K562 (cell line): ENCODE data around the gene EFCAB8. TPM values are rescaled to one million over a fixed set of nuclear protein-coding genes. Genes with fewer than 3 reads are reported as not detected.

Experiments used
- ATAC-seq: fragments of 200-7000 bp; cut with Tn5 transposase; 3 replicates; pipeline ENCODE4 v1.9.1; 2020; ENCODE audit warnings: moderate library complexity
- BruUV-seq: library from RNA; stranded (reverse); fragments of 400-500 nt; replicated peaks from 2 replicates; lab custom pipeline; 2021; lab: Mats Ljungman, UMichigan
- CTCF ChIA-PET: fragments of 300-600 bp; formaldehyde crosslinking; extraction: SDS; loops from one replicate; lab custom pipeline; 2021; ENCODE audit warnings: low intra/inter-chr PET ratio; lab: Yijun Ruan, JAX
- POLR2A ChIA-PET: fragments of 300-600, 350-650 bp; sonication (Branson Sonifier 250); formaldehyde crosslinking; extraction: SDS; loops from one replicate; lab custom pipeline; 2021; ENCODE audit warnings: antibody characterized with exemption, inconsistent platforms; lab: Yijun Ruan, JAX
- DNase-seq, 4 experiments: peaks; one replicate each; pipeline versions ENCODE4 v3.0.0 to v3.0.0-alpha.2; 2011 to 2018; ENCODE audit warnings: low spot score in 3 of 4, mixed read lengths in 3 of 4; ENCODE audit errors: extremely low read depth in 1 of 4
- FAIRE-seq: peaks from 2 replicates; lab custom pipeline; 2011; peaks lifted over from hg19 to GRCh38; lab: Jason Lieb, UNC
- H2AFZ ChIP-seq: 2 replicates; pipeline ENCODE4 v1.6.0; 2011; ENCODE audit warnings: low read depth, low read length, control low read depth, inconsistent platforms
- H3K27ac ChIP-seq: fragments of 200-600 bp; 3 replicates; pipeline ENCODE4 v1.8.0; 2011; ENCODE audit warnings: low read depth, mild to moderate bottlenecking, control low read depth, inconsistent platforms, low read length, moderate library complexity, mixed read lengths; ENCODE audit errors: extremely low read depth
- H3K27me3 ChIP-seq, 2 experiments: fragments of 300-600 bp in 1 of 2; 2 replicates in 1 of 2; 3 replicates in 1 of 2; pipeline versions ENCODE4 v1.6.0 to v1.8.0; 2011; ENCODE audit warnings: inconsistent platforms in 2 of 2, low read length in 2 of 2, mild to moderate bottlenecking in 1 of 2, mixed read lengths in 1 of 2, moderate library complexity in 1 of 2; ENCODE audit not compliant: control insufficient read depth in 2 of 2, insufficient read depth in 2 of 2
- H3K36me3 ChIP-seq: fragments of 300-600 bp; 3 replicates; pipeline ENCODE4 v1.8.0; 2011; ENCODE audit warnings: mild to moderate bottlenecking, low read length, inconsistent platforms; ENCODE audit not compliant: control insufficient read depth, insufficient read depth
- H3K4me1 ChIP-seq, 2 experiments: fragments of 200-600 bp in 1 of 2; replicated peaks in 1 of 2; 2 replicates in 1 of 2; 3 replicates in 1 of 2; pipeline versions ENCODE4 v1.5.1 to v1.8.0; 2011; ENCODE audit warnings: inconsistent platforms in 2 of 2, low read length in 2 of 2, mild to moderate bottlenecking in 1 of 2, mixed read lengths in 1 of 2, moderate library complexity in 1 of 2; ENCODE audit not compliant: control insufficient read depth in 2 of 2, insufficient read depth in 2 of 2
- H3K4me2 ChIP-seq: 2 replicates; pipeline ENCODE4 v1.6.1; 2011; ENCODE audit warnings: low read length, control low read depth, inconsistent platforms, mixed read lengths; ENCODE audit not compliant: insufficient read depth
- H3K4me3 ChIP-seq: fragments of 200-600 bp; sonication (generic), shearing (Covaris generic); 2 replicates; pipeline ENCODE4 v1.5.1; 2016; ENCODE audit warnings: control low read depth, inconsistent platforms
- H3K79me2 ChIP-seq: fragments of 200-600 bp; 3 replicates; pipeline ENCODE4 v1.8.0; 2011; ENCODE audit warnings: low read length, inconsistent platforms; ENCODE audit not compliant: control insufficient read depth, insufficient read depth
- H3K9ac ChIP-seq, 2 experiments: 2 replicates each; pipeline versions ENCODE4 v1.6.0 to v1.6.1; 2011; ENCODE audit warnings: low read depth in 2 of 2, low read length in 2 of 2, control low read depth in 1 of 2, inconsistent platforms in 1 of 2, mild to moderate bottlenecking in 1 of 2, mixed read lengths in 1 of 2; ENCODE audit not compliant: insufficient read depth in 1 of 2
- H3K9me1 ChIP-seq: one replicate; pipeline ENCODE4 v1.6.0; 2011; ENCODE audit warnings: inconsistent platforms, mild to moderate bottlenecking, low read length, moderate library complexity; ENCODE audit not compliant: control insufficient read depth, insufficient read depth
- H3K9me3 ChIP-seq: replicated peaks from 2 replicates; pipeline ENCODE4 v1.5.1; 2011; ENCODE audit warnings: low read depth, low read length, inconsistent platforms; ENCODE audit not compliant: control insufficient read depth, insufficient read depth
- H4K20me1 ChIP-seq: replicated peaks from 2 replicates; pipeline ENCODE4 v1.6.1; 2011; ENCODE audit warnings: low read length, inconsistent platforms, mixed read lengths; ENCODE audit not compliant: control insufficient read depth, insufficient read depth
- EWSR1 ChIP-seq: fragments of 450-650 bp; IDR thresholded peaks from 2 replicates; pipeline ENCODE4 v1.6.1; 2018; ENCODE audit warnings: borderline replicate concordance, mild to moderate bottlenecking, low read depth, moderate library complexity; ENCODE audit not compliant: partially characterized antibody
- HDGF ChIP-seq: fragments of 450-650 bp; IDR thresholded peaks from 2 replicates; pipeline ENCODE4 v1.6.1; 2016
- MCM7 ChIP-seq, 2 experiments: fragments of 450-650 bp; IDR thresholded peaks; 2 replicates each; pipeline ENCODE4 v1.6.1; 2016 to 2018
- MXI1 ChIP-seq: IDR thresholded peaks from 2 replicates; pipeline ENCODE4 v1.6.1; 2011; ENCODE audit warnings: low read depth, mild to moderate bottlenecking, improper control_type of control experiment, low read length
- NFRKB ChIP-seq: fragments of 450-650 bp; IDR thresholded peaks from 2 replicates; pipeline ENCODE4 v1.6.1; 2016; ENCODE audit warnings: low read depth
- RFX5 ChIP-seq: IDR thresholded peaks from 2 replicates; pipeline ENCODE4 v1.6.1; 2011; ENCODE audit warnings: low read depth, mild to moderate bottlenecking, improper control_type of control experiment, low read length
- SPI1 ChIP-seq: IDR thresholded peaks from 2 replicates; pipeline ENCODE4 v1.6.1; 2011; ENCODE audit warnings: low read depth, low read length, control low read depth, borderline replicate concordance
- SUPT5H ChIP-seq: fragments of 450-650 bp; IDR thresholded peaks from 2 replicates; pipeline ENCODE4 v1.6.1; 2016
- ZBTB1 ChIP-seq: sonication (generic); formaldehyde crosslinking; IDR thresholded peaks from 2 replicates; pipeline ENCODE4 v1.8.1; 2023; ENCODE audit warnings: missing genetic modification reagents, low read depth, mild to moderate bottlenecking, borderline replicate concordance
- ZC3H4 ChIP-seq: sonication (generic); formaldehyde crosslinking; IDR thresholded peaks from 2 replicates; pipeline ENCODE4 v1.9.0; 2021; ENCODE audit warnings: missing genetic modification reagents, borderline replicate concordance
- ZEB2 ChIP-seq: fragments of 450-650 bp; IDR thresholded peaks from 2 replicates; pipeline ENCODE4 v1.6.1; 2016
- ZNF124 ChIP-seq: sonication (generic); formaldehyde crosslinking; IDR thresholded peaks from 2 replicates; pipeline ENCODE4 v1.8.1; 2022; ENCODE audit warnings: missing genetic modification reagents
- ZNF263 ChIP-seq: sonication (generic); formaldehyde crosslinking; IDR thresholded peaks from 2 replicates; pipeline ENCODE4 v1.8.0; 2022; ENCODE audit warnings: mild to moderate bottlenecking, missing genetic modification reagents, borderline replicate concordance
- ZNF354B ChIP-seq: fragments of 250-450 bp; sonication (Bioruptor Pico); IDR thresholded peaks from 2 replicates; pipeline ENCODE4 v1.4.0; 2020
- ZNF830 ChIP-seq: fragments of 250-450 bp; sonication (Bioruptor Pico); IDR thresholded peaks from 2 replicates; pipeline ENCODE4 v1.5.0; 2021; ENCODE audit warnings: mild to moderate bottlenecking
- WGBS: fragments of 100-300 bp; shearing (Covaris generic); methylation state at CpG from one replicate; pipeline ENCODE4 v1.1.6; 2016; ENCODE audit warnings: low coverage, mixed read lengths; ENCODE audit not compliant: insufficient coverage; ENCODE audit errors: missing lambda C conversion rate; 5-methylcytosine and 5-hydroxymethylcytosine counted together
- in situ Hi-C: fragments of 300-500 bp; cut with MboI; formaldehyde crosslinking; loops from 4 replicates; pipeline ENCODE4 v1.15.0; 2018; ENCODE audit warnings: inconsistent platforms, mixed read lengths
- intact Hi-C: fragments of 100-400 bp; cut with micrococcal nuclease; formaldehyde crosslinking; loops from 2 replicates; pipeline ENCODE4 v1.14.2; 2022
- polyA plus RNA-seq, 8 experiments: library from polyadenylated mRNA; depleted of rRNA in 4 of 8; stranded (reverse) in 5 of 8; unstranded in 3 of 8; fragments of >200 nt; fragmentation: Nextera tagmentation in 2 of 8; fragmentation: Illumina TruSeq in 1 of 8; extraction: Ambion mirVana in 2 of 8; extraction: Trizol in 1 of 8; gene quantifications; 2 replicates each; pipeline versions ENCODE4 v1.2.1 to v1.2.3, GENCODE V29; 2011 to 2014; ENCODE audit warnings: inconsistent platforms in 1 of 8, missing spikeins in 1 of 8
- total RNA-seq, 7 experiments: library from RNA; depleted of rRNA in 6 of 7; stranded (reverse); fragments of >200 nt in 6 of 7; fragmentation: Illumina TruSeq in 2 of 7; extraction: Trizol in 2 of 7; gene quantifications; 2 replicates each; pipeline versions ENCODE4 v1.2.1 to v1.2.3, GENCODE V29; 2011 to 2021; ENCODE audit warnings: low replicate concordance in 1 of 7
- TF ChIP-seq, protein P1 (sequence below), 2 experiments: fragments of 450-650 bp in 1 of 2; sonication (generic) in 1 of 2; formaldehyde crosslinking in 1 of 2; IDR thresholded peaks in 1 of 2; conservative IDR thresholded peaks in 1 of 2; 2 replicates each; pipeline versions ENCODE4 v1.6.1 to v1.8.1; 2016 to 2023; ENCODE audit warnings: mild to moderate bottlenecking in 2 of 2, moderate library complexity in 2 of 2, inconsistent platforms in 1 of 2, missing genetic modification reagents in 1 of 2
- TF ChIP-seq, protein P2 (sequence below): fragments of 250-450 bp; sonication (Bioruptor Pico); IDR thresholded peaks from 2 replicates; pipeline ENCODE4 v1.5.0; 2022; ENCODE audit warnings: mild to moderate bottlenecking

Gene EFCAB8
- total and polyA plus RNA-seq, 9 of the 15 experiments (the other 6 are each of a cell fraction or from before 2014, with no cell fraction given): 0.03 to 0.18 (median 0.11) TPM; not detected in 6

DNA sequence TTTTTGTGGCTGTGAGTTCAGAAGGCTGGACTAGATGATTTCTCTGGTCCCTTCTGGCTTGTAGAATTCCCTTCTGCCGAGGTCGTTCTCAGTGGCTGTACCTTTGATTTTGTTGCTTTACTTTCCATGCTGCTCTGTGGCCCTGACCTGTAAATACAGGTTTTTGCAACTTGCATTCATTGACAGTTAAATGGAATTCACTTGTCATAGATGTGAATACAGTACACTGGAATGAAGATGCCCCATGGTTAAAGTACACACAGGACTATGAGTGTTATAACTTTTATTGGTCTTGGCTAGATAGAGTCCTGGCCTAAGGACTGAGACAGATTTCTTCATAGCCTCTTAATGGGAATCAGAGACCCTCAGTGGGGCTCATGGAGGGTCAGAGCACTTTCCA is 12.9 kb upstream of the EFCAB8 start:
- H3K9me1 ChIP-seq: no peaks in the 10 kb centered on the region
- no peaks in the 10 kb centered on the region for H3K9me3 ChIP-seq
- ChIA-PET CTCF (no interaction called here), POLR2A (interaction anchor here (0.9 to 4.0 kb wide), 2 partner anchors 10 to 14 kb away, joined by 3 to 23 read pairs; no protein-coding TSS in a partner anchor)
- peaks cover 85% of the 10 kb centered on the region for H3K36me3 ChIP-seq
- DNase-seq (no peak), FAIRE-seq (no peak), ATAC-seq (no peak)
- no peak overlapping the region for H2AFZ ChIP-seq
- H3K4me2 ChIP-seq: no peak overlapping the region
- intact Hi-C loops (no loop called here), in situ Hi-C loops (no loop called here)
- 0 out of 2 replicates have a peak, but pooled peaks cover 5% of the 10 kb centered on the region for H4K20me1 ChIP-seq
- WGBS: 92% methylated on average over 2 of the region's 2 CpGs
- H3K79me2 ChIP-seq: peaks cover 22% of the 10 kb centered on the region
- no peaks in the 10 kb centered on the region for H3K27me3 ChIP-seq
- H3K4me1 ChIP-seq: no peaks in the 10 kb centered on the region
- H3K4me3 ChIP-seq: no peak overlapping the region
- TF ChIP-seq SPI1 (no peak), ZEB2 (no peak), MCM7 (IDR thresholded peaks at IDR 0.05) (no peak), NFRKB (no peak), ZNF263 (CRISPR knock-in tag) (no peak), ZNF354B (CRISPR knock-in tag) (no peak), EWSR1 (no peak), SUPT5H (no peak), ZNF830 (CRISPR knock-in tag) (no peak), HDGF (no peak), ZBTB1 (CRISPR knock-in tag) (no peak), MXI1 (no peak), ZC3H4 (no peak), RFX5 (no peak), ZNF124 (CRISPR knock-in tag) (no peak)
- TF ChIP-seq, protein P1, sequence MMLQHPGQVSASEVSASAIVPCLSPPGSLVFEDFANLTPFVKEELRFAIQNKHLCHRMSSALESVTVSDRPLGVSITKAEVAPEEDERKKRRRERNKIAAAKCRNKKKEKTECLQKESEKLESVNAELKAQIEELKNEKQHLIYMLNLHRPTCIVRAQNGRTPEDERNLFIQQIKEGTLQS (IDR thresholded peaks at IDR 0.05): no peak
- TF ChIP-seq, protein P1 (CRISPR knock-in tag; conservative IDR thresholded peaks at IDR 0.05): no peak
- TF ChIP-seq, protein P2, sequence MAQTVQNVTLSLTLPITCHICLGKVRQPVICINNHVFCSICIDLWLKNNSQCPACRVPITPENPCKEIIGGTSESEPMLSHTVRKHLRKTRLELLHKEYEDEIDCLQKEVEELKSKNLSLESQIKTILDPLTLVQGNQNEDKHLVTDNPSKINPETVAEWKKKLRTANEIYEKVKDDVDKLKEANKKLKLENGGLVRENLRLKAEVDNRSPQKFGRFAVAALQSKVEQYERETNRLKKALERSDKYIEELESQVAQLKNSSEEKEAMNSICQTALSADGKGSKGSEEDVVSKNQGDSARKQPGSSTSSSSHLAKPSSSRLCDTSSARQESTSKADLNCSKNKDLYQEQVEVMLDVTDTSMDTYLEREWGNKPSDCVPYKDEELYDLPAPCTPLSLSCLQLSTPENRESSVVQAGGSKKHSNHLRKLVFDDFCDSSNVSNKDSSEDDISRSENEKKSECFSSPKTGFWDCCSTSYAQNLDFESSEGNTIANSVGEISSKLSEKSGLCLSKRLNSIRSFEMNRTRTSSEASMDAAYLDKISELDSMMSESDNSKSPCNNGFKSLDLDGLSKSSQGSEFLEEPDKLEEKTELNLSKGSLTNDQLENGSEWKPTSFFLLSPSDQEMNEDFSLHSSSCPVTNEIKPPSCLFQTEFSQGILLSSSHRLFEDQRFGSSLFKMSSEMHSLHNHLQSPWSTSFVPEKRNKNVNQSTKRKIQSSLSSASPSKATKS (CRISPR knock-in tag): no peak
- no TSS peak for BruUV-seq
- H3K9ac ChIP-seq: no peak overlapping the region
- H3K27ac ChIP-seq: no peak overlapping the region
